ENCODE data around the gene TRIM67.

DNA sequence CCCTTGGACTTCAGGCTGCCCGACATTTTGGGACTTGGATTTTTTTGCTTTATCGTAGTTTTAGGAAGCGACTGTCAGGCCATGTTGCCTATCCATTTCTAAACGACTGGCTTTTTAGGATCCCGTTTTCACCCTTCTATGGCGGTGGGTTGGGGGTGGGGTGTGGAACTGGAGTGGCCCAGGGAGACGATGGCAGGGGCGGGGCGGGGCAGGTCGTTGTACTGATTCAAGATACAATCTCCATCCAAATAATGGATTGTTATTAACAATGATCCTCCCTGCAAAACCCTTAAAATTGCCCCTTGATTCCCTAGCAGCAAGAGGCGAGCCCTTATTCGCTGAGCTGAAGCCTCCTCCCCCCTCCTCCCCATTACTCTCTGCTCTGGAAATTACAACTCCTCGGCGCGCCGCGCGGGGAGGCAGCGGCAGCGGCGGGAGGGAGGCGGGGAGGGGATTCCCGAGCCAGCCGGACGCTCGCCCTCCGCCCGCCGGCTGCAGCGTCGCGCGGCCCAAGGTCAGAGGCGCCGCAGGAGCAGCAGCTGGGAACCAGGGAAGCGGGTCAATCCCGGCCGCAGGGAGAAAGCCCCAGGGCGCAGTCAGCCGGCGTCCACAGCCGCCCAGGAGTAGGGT lies at the start of gene TRIM67:
- no peak for TF ChIP-seq POLR2A (IDR thresholded peaks at IDR 0.05)
- TF ChIP-seq POLR2AphosphoS5 (IDR thresholded peaks at IDR 0.05): no peak
